ENCODE results near the gene PSAT1.

DNA sequence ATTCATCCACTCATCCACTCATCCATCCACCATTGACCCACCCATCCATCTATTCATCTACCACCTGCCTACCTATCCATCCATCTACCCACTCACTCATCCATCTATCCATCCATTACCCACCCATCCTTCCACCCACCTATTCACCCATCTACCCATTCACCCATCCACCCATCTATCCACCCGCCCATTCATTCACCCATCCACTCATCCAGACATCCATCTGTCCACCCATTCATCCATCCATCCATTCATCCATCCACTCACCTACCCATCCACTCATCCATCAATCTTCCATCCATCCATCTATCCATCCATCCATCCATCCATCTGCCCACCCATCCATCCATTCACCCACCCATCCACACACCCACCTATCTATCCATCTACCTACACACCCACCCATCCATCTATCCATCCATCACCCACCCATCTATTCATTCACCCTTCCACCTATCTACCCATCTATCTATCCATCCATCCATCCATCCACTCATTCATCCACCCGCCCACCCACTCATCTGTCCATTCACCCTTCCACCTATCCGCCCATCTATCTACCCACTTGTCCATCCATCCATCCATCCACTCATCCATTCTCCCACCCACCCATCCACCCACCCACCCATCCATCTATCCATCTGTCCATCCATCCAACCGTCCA lies 23.2 kb downstream of the PSAT1 start:
- TF ChIP-seq YY1 (IDR thresholded peaks at IDR 0.05; ENCODE audit: insufficient read depth, insufficient read length) (no peak), ZNF274 (IDR thresholded peaks at IDR 0.05; ENCODE audit: low read depth, low read length) (no peak)
